Measurements from ENCODE around the gene DSC3. TPM values are rescaled to one million over a fixed set of nuclear protein-coding genes. Genes with fewer than 3 reads are reported as not detected.

The DSC3 gene
- total RNA-seq, 4 donors from 2014 or later = 0.14 to 0.16 TPM; not detected in 2

DNA sequence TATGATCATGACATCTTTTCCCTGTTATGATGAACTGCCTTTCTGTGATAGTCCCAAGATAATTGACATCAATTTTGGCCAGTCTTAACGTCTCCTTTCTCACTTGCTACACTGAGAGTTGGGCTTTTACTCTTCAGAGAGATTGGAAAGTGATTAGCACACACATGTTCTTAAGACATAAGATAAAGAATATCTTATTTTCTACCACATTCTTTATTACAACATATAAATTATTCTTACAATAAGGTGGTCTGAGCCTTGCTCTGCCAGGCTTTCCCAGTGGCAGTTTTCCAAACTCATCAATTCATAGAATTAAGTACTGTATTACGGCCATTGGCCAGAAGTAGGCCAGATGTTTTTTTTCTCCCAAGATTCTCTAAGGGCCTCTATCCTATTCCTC, 5.7 kb upstream of the DSC3 start:
- WGBS, 2 donors (ENCODE audit: low coverage in 1 of 2) = 40 to 62% methylated on average over 2 of the region's 2 CpGs
- H3K9me3 ChIP-seq = no peaks in the 10 kb centered on the region
- no peaks in the 10 kb centered on the region for H3K4me1 ChIP-seq
- no peak overlapping the region for H3K4me3 ChIP-seq
- intact Hi-C loops (cut with DNase I; ENCODE audit: low total_unique reads) = no loop called here
- DNase-seq = no peak
- peaks cover 26% of the 10 kb centered on the region for H3K27me3 ChIP-seq
- no peaks in the 10 kb centered on the region for H3K36me3 ChIP-seq
- H3K27ac ChIP-seq = no peak overlapping the region
- TF ChIP-seq POLR2AphosphoS5 (IDR thresholded peaks at IDR 0.05) = no peak
- no peak for TF ChIP-seq POLR2A (IDR thresholded peaks at IDR 0.05)
- TF ChIP-seq EP300 (IDR thresholded peaks at IDR 0.05; ENCODE audit: low read depth) = no peak
- TF ChIP-seq, protein P1, sequence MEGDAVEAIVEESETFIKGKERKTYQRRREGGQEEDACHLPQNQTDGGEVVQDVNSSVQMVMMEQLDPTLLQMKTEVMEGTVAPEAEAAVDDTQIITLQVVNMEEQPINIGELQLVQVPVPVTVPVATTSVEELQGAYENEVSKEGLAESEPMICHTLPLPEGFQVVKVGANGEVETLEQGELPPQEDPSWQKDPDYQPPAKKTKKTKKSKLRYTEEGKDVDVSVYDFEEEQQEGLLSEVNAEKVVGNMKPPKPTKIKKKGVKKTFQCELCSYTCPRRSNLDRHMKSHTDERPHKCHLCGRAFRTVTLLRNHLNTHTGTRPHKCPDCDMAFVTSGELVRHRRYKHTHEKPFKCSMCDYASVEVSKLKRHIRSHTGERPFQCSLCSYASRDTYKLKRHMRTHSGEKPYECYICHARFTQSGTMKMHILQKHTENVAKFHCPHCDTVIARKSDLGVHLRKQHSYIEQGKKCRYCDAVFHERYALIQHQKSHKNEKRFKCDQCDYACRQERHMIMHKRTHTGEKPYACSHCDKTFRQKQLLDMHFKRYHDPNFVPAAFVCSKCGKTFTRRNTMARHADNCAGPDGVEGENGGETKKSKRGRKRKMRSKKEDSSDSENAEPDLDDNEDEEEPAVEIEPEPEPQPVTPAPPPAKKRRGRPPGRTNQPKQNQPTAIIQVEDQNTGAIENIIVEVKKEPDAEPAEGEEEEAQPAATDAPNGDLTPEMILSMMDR (IDR thresholded peaks at IDR 0.05) = no peak
- in situ Hi-C loops (cut with MboI; ENCODE audit: low pct_ligation_motif_present in 1 of 4, low pct_unique_long_range_greater_than_20kb in 1 of 4, low sequenced_read_pairs in 3 of 4) = no loop called here

DNA sequence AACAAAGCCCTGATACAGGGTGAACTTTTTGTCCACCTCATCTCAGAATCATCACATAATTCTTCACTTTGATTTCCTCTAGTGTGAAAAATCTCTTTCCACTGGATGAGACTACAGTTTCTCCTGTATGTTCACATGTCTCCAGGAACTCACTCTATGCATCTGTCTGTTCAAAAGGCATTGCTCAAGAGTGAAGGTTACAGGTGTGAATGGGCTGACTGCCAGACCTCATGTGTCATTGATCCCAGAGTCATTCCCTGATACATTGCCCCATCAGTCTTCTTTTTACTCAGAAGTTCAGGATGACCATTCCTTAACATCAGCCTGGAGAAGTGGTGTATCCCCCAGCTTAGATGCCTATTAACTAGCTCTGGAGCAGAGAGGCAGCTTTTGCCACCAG, 4.4 kb upstream of the DSC3 start:
- peaks cover 0 to 12% (median 7%) of the 10 kb centered on the region in 4 donors for H3K4me1 ChIP-seq
- no peak for DNase-seq
- peaks cover 39% of the 10 kb centered on the region for H3K27me3 ChIP-seq
- no peak overlapping the region for H3K27ac ChIP-seq
- in situ Hi-C loops (cut with MboI; ENCODE audit: low pct_ligation_motif_present in 1 of 4, low pct_unique_long_range_greater_than_20kb in 1 of 4, low sequenced_read_pairs in 3 of 4) = no loop called here
- TF ChIP-seq POLR2A (IDR thresholded peaks at IDR 0.05) (no peak), EP300 (IDR thresholded peaks at IDR 0.05; ENCODE audit: low read depth) (no peak), POLR2AphosphoS5 (IDR thresholded peaks at IDR 0.05) (no peak)
- TF ChIP-seq, protein P1 (IDR thresholded peaks at IDR 0.05) = no peak
- intact Hi-C loops (cut with DNase I; ENCODE audit: low total_unique reads) = no loop called here
- H3K4me3 ChIP-seq = no peak overlapping the region
- H3K9me3 ChIP-seq = no peaks in the 10 kb centered on the region
- no peaks in the 10 kb centered on the region for H3K36me3 ChIP-seq

DNA sequence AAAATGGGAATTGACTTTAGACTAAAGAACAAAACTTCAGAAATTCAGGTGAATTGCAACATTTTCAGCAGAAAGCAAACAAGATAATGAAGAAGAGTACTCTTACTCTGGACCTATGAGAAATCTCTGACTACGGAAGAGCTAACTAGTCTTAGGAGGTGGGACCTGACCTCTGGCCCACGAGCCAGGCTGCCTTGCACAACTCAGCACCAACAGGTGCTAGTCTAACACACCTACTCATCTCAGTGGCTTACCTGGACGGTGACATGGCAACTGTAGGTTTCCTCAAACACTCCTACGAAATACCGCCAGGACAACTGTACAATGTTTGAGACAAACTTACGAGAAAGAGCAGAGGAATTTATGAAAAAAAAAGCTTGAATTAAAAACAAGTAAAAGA, 3.1 kb upstream of the DSC3 start:
- H3K4me1 ChIP-seq = peaks cover 0 to 25% (median 20%) of the 10 kb centered on the region in 4 donors
- no peak overlapping the region for H3K27ac ChIP-seq
- intact Hi-C loops (cut with DNase I; ENCODE audit: low total_unique reads) (no loop called here), in situ Hi-C loops (cut with MboI; ENCODE audit: low pct_ligation_motif_present in 1 of 4, low pct_unique_long_range_greater_than_20kb in 1 of 4, low sequenced_read_pairs in 3 of 4) (no loop called here)
- H3K4me3 ChIP-seq = no peak overlapping the region
- peaks cover 52% of the 10 kb centered on the region for H3K27me3 ChIP-seq
- no peaks in the 10 kb centered on the region for H3K9me3 ChIP-seq
- H3K36me3 ChIP-seq = no peaks in the 10 kb centered on the region
- no peak for DNase-seq
- WGBS, 2 donors (ENCODE audit: low coverage in 1 of 2) = 72 to 82% methylated on average over 3 to 6 of the region's 6 CpGs
- TF ChIP-seq EP300 (IDR thresholded peaks at IDR 0.05; ENCODE audit: low read depth) (no peak), POLR2A (IDR thresholded peaks at IDR 0.05) (no peak), POLR2AphosphoS5 (IDR thresholded peaks at IDR 0.05) (no peak)
- TF ChIP-seq, protein P1 (IDR thresholded peaks at IDR 0.05) = no peak

DNA sequence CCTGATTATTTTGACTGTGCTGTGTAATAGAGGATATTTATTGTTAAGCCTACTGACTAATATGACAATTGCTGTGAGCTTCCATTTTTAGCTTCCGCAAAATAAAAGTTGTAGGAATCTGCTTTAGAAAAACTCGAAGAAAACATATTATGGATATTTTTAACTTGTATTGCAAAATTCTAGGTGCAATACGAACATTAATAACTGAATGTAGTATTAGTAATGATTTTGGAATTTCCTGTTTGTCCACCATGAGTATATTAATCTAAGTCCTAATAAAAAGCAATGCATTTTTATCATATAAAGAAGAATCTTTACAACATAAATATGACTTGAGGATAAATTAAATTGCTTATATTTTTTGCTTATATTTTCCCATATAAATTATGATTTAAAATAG, 2.4 kb upstream of the DSC3 start:
- H3K36me3 ChIP-seq = no peaks in the 10 kb centered on the region
- peaks cover 0 to 26% (median 20%) of the 10 kb centered on the region in 4 donors for H3K4me1 ChIP-seq
- in situ Hi-C loops (cut with MboI; ENCODE audit: low pct_ligation_motif_present in 1 of 4, low pct_unique_long_range_greater_than_20kb in 1 of 4, low sequenced_read_pairs in 3 of 4) = no loop called here
- no peaks in the 10 kb centered on the region for H3K9me3 ChIP-seq
- DNase-seq = no peak
- peaks cover 59% of the 10 kb centered on the region for H3K27me3 ChIP-seq
- intact Hi-C loops (cut with DNase I; ENCODE audit: low total_unique reads) = no loop called here
- 64 to 78% methylated on average over 3 of the region's 3 CpGs for WGBS, 2 donors (ENCODE audit: low coverage in 1 of 2)
- H3K27ac ChIP-seq = no peak overlapping the region
- H3K4me3 ChIP-seq = no peak overlapping the region
- TF ChIP-seq POLR2A (IDR thresholded peaks at IDR 0.05) (no peak), EP300 (IDR thresholded peaks at IDR 0.05; ENCODE audit: low read depth) (no peak), POLR2AphosphoS5 (IDR thresholded peaks at IDR 0.05) (no peak)
- TF ChIP-seq, protein P1 (IDR thresholded peaks at IDR 0.05) = no peak
